HUES6 (cell line): ENCODE measurements around the gene SUMO3.

Experiments
- H3K27ac ChIP-seq: 2 replicates; pipeline ENCODE4 v1.7.0; 2013; ENCODE audit warnings: low read depth, mild to moderate bottlenecking, low read length, inconsistent platforms
- H3K27me3 ChIP-seq: 2 replicates; pipeline ENCODE4 v1.6.1; 2013; ENCODE audit warnings: low read length; ENCODE audit not compliant: control insufficient read depth, insufficient read depth
- H3K36me3 ChIP-seq: 2 replicates; pipeline ENCODE4 v1.6.1; 2013; ENCODE audit warnings: low read length; ENCODE audit not compliant: control insufficient read depth, insufficient read depth
- H3K4me1 ChIP-seq: 2 replicates; pipeline ENCODE4 v1.6.1; 2013; ENCODE audit warnings: low read length; ENCODE audit not compliant: control insufficient read depth, insufficient read depth
- H3K4me3 ChIP-seq: 2 replicates; pipeline ENCODE4 v1.5.1; 2013; ENCODE audit warnings: low read depth, low read length
- H3K9ac ChIP-seq: one replicate; pipeline ENCODE4 v1.6.1; 2013; ENCODE audit warnings: mild to moderate bottlenecking, low read length
- H3K9me3 ChIP-seq: 2 replicates; pipeline ENCODE4 v1.6.1; 2013; ENCODE audit warnings: low read depth, low read length; ENCODE audit not compliant: control insufficient read depth, insufficient read depth

Gene SUMO3

DNA sequence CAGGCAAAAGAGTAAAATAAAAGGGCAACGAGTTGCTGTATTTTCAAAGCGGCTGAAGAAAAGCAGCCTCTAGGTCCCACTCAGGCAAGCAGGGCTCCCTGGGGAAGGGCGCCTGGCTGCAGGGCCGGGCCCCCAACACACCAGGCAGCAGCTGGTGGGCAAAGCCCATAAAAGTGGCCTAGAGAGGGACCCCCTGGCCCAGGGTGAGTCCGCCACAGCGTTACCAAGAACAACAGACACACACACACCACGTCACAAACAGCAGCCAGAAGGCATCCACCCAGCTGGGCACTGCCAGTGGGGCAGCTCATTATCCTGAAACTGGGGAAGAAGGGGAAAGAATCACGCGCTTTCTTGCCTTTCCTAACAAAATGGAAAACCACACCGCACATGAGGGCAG, 4.7 kb downstream of the SUMO3 start:
- Histone ChIP-seq H3K9ac (no peak overlapping the region), H3K9me3 (no peaks in the 10 kb centered on the region), H3K36me3 (peaks cover 43% of the 10 kb centered on the region), H3K27ac (no peak overlapping the region), H3K4me1 (peaks cover 29% of the 10 kb centered on the region), H3K27me3 (no peaks in the 10 kb centered on the region), H3K4me3 (no peak overlapping the region)

DNA sequence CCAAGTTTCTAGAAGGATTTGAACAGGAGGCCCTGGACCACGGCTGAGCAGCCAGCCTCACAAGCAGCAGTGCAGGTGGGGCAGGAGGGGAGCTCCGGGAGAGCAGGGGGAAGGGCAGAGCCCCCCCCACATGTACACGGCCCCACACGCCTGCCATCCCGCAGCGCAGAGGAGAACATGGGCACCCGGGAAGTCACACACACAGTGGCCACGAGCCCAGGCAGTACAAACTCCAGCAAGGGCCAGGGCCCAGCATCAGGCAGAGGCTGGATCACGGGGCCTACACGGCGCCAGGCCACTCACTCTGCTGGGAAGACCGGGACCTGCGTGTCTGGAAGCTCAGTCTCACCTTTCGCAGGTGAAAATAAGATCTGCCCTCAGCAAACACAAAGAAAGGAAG, 5.2 kb downstream of the SUMO3 start:
- H3K36me3 ChIP-seq: peaks cover 48% of the 10 kb centered on the region
- H3K27ac ChIP-seq: no peak overlapping the region
- no peaks in the 10 kb centered on the region for H3K9me3 ChIP-seq
- H3K4me3 ChIP-seq: no peak overlapping the region
- H3K9ac ChIP-seq: no peak overlapping the region
- peaks cover 29% of the 10 kb centered on the region for H3K4me1 ChIP-seq
- H3K27me3 ChIP-seq: no peaks in the 10 kb centered on the region

DNA sequence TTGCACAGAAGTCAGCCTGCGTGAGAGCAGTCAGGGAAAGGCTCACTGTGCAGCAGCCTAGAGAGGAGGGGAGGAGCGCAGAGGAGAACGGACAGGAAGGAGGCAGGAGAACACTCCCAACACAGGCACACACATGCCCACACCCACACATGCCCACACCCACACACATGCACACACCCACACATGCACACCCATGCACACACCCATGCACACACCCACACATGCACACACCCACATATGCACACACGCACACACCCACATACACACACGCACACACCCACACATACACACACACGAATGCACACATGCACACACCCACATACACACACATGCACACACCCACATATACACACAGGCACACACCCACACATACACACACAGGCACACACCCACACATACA, 7.1 kb downstream of the SUMO3 start:
- Histone ChIP-seq H3K36me3 (peaks cover 63% of the 10 kb centered on the region), H3K9ac (no peak overlapping the region), H3K4me1 (peaks cover 22% of the 10 kb centered on the region), H3K4me3 (no peak overlapping the region), H3K27ac (no peak overlapping the region), H3K9me3 (no peaks in the 10 kb centered on the region), H3K27me3 (no peaks in the 10 kb centered on the region)

DNA sequence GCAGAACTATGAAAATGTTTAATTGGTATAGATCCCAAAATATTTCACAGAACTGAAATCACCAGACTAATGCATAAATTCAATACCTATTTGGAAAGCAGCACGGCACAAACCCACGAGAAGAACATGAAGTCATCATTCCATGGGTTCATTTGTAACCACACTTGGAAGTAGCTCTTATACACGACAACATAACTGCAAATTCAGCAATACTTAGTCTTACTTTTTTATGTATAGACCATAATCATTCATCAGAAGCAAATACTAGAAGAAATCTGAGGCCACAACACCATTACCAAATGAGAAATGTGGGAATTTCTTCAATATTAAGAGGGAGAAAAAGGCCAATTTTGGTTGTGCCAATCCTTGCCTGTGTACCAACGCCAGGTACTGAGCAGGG, 12.0 kb downstream of the SUMO3 start:
- H3K36me3 ChIP-seq: peaks cover 59% of the 10 kb centered on the region

DNA sequence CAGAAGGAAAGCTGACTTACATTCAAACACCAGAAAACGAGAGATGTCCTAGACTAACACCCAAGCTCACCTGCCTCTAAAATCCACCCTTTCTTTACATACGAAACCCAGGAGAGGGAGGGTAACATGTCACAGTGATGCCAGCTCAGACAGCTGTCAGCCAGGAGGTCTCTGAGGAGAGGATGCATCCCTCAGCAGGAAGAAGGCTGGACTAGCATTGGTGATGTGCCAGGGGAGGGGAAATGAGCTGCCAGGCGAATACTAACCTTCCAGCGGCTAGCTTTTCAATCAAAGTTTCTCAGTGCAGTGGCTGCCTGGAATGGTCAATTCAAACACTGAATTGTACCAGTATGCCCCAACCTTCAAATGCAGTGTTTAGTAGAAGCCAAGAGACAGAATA, 12.6 kb downstream of the SUMO3 start:
- no peak overlapping the region for H3K4me3 ChIP-seq
- peaks cover 52% of the 10 kb centered on the region for H3K36me3 ChIP-seq
- H3K4me1 ChIP-seq: peaks cover 12% of the 10 kb centered on the region
- no peaks in the 10 kb centered on the region for H3K27me3 ChIP-seq
- H3K27ac ChIP-seq: no peak overlapping the region
- H3K9me3 ChIP-seq: no peaks in the 10 kb centered on the region
- no peak overlapping the region for H3K9ac ChIP-seq

More for the DNA sequence above, 12.0 kb downstream of the SUMO3 start:
- no peaks in the 10 kb centered on the region for H3K27me3 ChIP-seq
- H3K9ac ChIP-seq: no peak overlapping the region
- H3K27ac ChIP-seq: no peak overlapping the region
- H3K9me3 ChIP-seq: no peaks in the 10 kb centered on the region
- peaks cover 6% of the 10 kb centered on the region; the same call in 1 of the 2 replicates for H3K4me1 ChIP-seq
- H3K4me3 ChIP-seq: no peak overlapping the region

DNA sequence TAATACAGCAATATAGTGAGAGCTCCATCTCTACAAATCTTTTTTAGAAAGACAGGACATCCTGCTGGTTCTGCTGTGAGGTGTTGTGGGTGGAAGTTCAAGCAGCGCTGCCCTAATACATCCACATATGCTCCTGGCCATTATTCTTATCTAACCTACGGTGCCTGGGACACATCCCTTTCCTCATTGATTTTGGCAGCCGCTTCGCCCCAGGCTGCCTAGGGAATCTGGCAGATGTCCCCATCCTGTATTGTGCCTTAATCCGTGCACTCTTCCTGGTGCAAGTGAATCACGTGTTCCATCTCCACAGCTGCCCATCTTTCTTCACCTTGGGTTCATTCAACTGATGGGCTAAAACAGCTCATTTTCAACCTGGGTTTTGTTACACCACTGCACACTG, 13.1 kb downstream of the SUMO3 start:
- Histone ChIP-seq H3K27ac (no peak overlapping the region), H3K36me3 (peaks cover 52% of the 10 kb centered on the region), H3K27me3 (no peaks in the 10 kb centered on the region), H3K4me3 (no peak overlapping the region), H3K9me3 (no peaks in the 10 kb centered on the region), H3K4me1 (peaks cover 12% of the 10 kb centered on the region), H3K9ac (no peak overlapping the region)

DNA sequence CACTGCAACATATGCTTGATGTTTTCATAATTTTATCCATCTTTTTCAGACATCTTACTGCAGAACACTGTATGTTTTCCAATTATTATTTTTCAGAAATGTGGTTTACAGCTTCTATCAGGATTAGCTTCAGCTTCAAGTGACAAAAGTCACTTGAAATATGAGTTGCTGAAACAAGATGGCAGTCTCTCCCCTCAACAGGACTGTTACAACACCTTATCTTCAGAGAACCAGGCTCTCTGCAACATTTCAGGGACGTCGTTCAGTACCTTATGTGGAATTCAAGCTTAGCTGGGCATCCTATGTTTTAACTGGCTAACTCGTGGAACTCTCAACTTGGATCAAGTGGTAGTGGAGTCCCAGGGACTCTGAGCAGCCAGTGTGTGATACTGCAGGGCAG, 14.2 kb downstream of the SUMO3 start:
- Histone ChIP-seq H3K4me3 (no peak overlapping the region), H3K27ac (no peak overlapping the region), H3K36me3 (peaks cover 51% of the 10 kb centered on the region), H3K4me1 (peaks cover 12% of the 10 kb centered on the region), H3K9ac (no peak overlapping the region), H3K27me3 (no peaks in the 10 kb centered on the region), H3K9me3 (no peaks in the 10 kb centered on the region)

DNA sequence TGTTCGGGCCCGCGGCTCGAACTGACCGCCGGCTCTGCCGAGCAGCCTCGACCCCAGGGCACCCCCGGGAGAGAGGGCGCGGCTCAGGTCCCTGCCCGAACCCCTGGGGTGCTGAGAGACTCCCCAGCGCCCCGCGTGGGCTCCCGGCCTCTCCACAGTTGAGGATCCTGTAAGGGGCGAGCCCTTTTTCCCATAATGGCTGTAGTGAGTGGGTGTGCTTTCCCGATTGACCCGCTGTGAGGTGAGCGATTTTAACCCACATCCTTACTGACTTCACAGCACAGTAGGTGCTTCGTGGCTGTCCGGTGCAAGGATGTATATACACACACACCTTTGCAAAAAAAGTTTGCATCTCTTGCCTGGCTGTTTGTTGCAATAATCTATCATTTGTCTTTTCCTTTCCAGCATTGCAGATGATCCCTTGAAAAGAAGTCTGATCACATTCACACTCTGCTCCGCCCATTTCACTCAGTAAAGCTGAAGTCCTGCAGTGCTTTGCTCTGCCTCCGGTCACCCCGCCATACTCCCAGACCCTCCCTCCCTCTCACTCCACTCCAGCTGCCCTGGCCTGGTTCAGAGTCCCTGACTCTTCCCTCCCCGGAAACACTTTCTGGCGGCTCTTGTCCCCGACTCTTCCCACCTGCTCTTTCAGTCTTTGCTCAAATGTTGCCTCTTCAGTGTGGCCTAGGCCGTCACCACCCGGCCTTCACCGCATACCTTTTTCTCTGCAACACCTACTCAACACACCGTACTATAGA, 15.3 kb downstream of the SUMO3 start:
- Histone ChIP-seq H3K27me3 (no peaks in the 10 kb centered on the region), H3K9ac (peak overlapping the region; percentile 91), H3K4me3 (peak overlapping the region; percentile 88), H3K27ac (peak overlapping the region; percentile 86; the same call in 1 of the 2 replicates), H3K9me3 (no peaks in the 10 kb centered on the region; the same call in 1 of the 2 replicates), H3K4me1 (peaks cover 12% of the 10 kb centered on the region), H3K36me3 (peaks cover 52% of the 10 kb centered on the region)

DNA sequence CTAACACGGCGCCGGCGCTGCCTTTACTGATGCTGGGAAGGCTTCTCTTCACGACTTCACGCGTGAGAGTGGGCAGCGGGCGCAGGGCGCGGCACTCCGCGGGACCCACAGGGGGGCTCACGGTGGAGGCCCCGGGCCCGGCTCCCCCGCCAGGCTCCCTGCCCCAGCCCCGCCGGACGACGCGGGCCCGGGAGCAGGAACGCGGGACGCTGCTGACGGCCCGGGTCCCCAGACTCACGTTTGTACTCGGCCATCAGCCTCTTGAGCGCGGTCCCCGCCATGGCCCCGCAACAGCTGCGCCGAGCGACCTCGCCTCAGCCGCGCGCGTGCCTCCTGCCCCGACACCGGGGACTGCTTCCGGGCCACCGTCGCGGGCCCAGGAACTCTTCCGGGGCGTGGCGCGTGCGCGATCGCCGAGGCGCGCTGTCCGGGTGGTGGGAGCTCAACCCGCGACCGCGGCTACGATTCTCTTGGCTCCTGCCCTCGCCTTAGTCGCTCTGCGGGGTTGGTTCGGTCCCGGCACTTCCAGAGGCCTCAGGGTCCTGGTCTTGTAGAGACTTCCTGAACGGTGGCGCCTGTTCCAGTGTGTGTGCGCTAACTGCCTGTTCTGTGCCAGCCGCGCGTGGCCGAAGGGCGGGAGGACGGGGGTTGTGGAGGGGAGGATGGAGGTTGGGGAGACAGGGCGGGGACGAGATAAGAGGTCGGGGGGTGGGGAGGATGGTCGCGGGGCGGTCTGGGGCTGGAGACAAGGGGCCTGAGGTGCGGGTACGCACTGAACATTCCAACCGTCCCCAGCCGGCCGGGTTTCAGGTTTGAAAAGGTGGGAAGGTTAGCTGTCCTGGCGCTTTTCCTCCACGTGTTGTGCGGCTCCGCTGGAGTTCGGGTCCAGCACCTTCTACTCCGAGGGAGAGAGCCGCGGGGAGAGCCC, 16.1 kb downstream of the SUMO3 start, which contains the start of gene UBE2G2:
UBE2G2 (minus strand) TSS at position 353 of the 928 bp plus-strand sequence; CDS start at position 281, 72 bp downstream.
- peak within 1 kb of the TSS; percentile 88 for H3K4me3 ChIP-seq
- peaks cover 49% of the 10 kb centered on the region for H3K36me3 ChIP-seq
- H3K27me3 ChIP-seq: no peaks in the 10 kb centered on the region
- no peaks in the 10 kb centered on the region; the same call in 1 of the 2 replicates for H3K9me3 ChIP-seq
- peak within 1 kb of the TSS; percentile 91 for H3K9ac ChIP-seq
- peaks cover 12% of the 10 kb centered on the region for H3K4me1 ChIP-seq
- peak within 1 kb of the TSS; percentile 86 for H3K27ac ChIP-seq

DNA sequence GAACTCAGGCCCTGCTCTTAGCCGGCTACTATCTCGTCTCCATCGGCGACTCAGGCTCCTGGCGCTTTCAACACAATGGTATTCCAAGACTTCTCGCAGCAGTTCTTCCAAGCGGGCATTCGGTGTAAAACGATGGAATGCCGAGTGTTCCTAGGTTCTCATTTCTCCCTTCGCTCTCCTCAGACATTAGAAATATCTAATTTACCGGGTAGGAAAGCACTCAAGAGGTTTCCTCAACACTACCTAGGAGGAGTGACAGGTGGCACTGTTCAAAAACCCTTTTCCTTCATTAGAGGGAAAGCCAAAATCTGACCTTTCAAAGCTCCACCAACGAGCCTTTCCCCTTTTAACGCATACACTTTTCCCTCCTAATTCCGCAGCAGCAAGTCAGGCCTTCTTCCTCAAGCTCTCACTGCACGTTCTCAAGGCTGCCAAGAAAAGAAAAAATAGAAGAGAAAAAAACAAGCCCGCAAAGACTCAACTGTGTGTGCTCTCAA, 16.8 kb downstream of the SUMO3 start:
- H3K27me3 ChIP-seq: no peaks in the 10 kb centered on the region
- no peaks in the 10 kb centered on the region; the same call in 1 of the 2 replicates for H3K9me3 ChIP-seq
- H3K27ac ChIP-seq: peak overlapping the region; percentile 86; the same call in 1 of the 2 replicates
- peaks cover 49% of the 10 kb centered on the region for H3K36me3 ChIP-seq
- peak overlapping the region; percentile 91 for H3K9ac ChIP-seq
- peaks cover 12% of the 10 kb centered on the region for H3K4me1 ChIP-seq
- peak overlapping the region; percentile 88 for H3K4me3 ChIP-seq
